Activated CD4-positive, alpha-beta T cell treated with anti-CD3 and anti-CD28 coated beads for 48 hours (primary cell): Measurements from ENCODE around the gene RFX2.
"Not testable (repeated sequence)": the region's sequence is repeated elsewhere in the genome, so short reads cannot be mapped to it uniquely, and the experiment has no call there.

Experiments
- DNase-seq: peaks from one replicate; pipeline ENCODE4 v3.0.0-alpha.2; 2020

The RFX2 gene

GRCh38 chr19:6073858-6074708, 36.2 kb downstream of the RFX2 start:
- no peak for DNase-seq

DNA sequence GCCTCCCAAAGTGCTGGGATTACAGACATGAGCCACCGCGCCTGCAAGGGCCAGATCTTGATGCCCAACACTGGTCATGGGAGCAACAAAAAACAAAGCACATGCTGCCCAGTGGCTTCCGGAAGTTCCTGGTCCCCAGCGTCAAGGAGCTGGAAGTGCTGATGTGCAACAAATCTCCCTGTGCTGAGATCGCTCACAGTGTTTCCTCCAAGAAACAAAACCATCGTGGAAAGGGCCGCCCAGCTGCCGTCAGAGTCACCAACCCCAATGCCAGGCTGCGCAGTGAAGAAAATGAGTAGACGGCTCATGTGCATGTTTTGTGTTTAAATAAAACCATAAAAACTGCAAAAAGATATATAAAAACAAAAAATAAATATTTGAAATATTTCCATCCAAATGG, 37.1 kb downstream of the RFX2 start:
- not testable (repeated sequence) for DNase-seq

- DNase-seq = no peak
Measured at GRCh38 chr19:6071875-6072274, 38.4 kb downstream of the RFX2 start.

GRCh38 chr19:6070720-6071485, 39.4 kb downstream of the RFX2 start:
- no peak for DNase-seq

- DNase-seq = no peak
Measured at GRCh38 chr19:6070207-6070681, 40.1 kb downstream of the RFX2 start.

DNA sequence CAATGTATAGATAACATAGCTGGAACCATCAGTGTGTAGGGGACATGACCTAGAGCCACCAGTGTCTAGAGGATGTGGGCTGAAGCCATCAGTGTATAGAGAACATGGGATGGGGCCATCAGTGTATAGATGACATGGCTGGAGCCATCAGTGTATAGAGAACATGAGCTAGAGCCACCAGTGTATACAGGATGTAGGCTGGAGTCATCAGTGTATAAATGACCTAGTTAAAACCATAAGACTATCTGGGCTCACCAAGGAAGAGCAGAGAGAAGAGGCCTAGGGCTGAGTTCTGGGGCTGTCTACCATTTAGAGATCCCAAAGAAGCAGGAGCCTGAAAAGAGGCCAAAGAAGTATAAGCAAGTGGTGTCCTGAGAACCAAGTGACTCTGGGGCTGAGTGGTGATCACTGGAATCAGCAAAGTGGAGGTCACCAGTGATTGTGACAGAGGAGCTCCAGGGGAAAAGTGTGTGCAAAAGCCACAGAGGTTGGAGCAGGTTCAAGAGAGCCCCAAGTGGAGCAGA, 41.0 kb downstream of the RFX2 start:
- DNase-seq = no peak

- DNase-seq = no peak
Measured at GRCh38 chr19:6068711-6069110, 41.6 kb downstream of the RFX2 start.

DNA sequence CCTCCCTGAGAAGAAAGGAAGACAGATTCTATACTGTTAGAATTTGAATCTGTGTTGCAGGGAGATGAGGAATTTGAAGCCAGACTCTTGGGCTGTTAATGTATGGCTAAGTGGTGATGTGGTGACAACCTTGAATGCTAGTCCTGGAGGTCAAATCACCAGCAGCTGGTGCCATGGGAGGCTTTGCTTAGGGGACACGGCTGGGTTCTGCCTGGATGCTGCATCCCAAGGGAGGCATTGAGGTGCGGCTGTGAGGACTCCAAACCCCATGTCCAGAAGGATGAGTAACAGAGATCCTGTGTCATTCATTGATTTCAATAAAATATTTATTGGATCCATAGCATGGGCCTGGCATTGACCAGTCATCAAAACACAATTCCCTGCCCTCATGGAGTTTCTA, 42.3 kb downstream of the RFX2 start:
- DNase-seq = no peak

DNA sequence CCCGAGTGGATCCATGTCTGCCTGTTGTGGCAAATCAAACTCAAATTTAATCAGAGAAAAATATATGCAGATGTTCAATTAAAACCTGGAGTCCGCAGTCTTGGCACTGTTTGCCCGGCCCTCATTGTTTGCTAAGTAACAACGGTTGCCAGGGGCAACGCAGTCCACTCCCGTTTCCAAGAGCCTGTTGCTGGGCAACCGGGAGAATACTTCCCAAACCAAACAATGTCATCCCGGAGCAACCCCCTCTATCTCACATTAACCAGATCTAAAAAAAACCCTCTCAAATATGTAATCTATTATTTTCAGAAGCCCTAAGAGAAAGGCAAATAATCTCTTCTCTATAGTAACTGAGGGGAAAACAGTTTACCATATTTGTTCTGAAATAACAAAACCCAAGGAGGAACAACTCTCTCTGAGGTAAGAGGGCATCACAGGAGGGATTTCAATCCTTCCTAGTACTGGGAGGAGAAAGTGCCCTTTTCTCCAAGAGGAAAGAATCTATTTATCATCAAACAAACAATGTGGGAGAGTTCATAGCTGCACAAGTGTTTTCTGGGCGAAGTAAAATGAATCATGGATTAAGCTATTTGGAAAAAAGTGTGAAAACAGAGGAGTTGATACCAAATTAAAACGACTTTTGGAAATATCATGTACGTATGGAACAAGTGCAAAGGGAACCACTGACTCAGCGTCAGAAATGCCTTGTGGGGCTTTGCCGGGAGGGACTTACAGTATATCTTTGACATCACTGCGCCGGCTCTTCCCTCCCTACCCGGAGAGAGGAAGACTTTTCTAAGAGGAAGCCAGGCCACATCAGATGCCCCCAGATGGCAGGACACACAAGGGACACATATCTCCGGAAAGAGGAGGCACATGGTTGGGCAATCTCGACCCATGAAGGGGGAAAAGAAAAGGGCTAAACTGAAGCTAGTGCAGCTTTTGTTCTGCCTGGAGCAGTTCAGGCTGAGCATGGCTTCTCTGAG, 43.3 kb downstream of the RFX2 start:
- DNase-seq = no peak

GRCh38 chr19:6065685-6066374, 44.5 kb downstream of the RFX2 start:
- DNase-seq = peak; percentile 57

- no peak for DNase-seq
Measured at GRCh38 chr19:6064336-6065073, 45.8 kb downstream of the RFX2 start.

GRCh38 chr19:6063576-6064335, 46.5 kb downstream of the RFX2 start:
- no peak for DNase-seq

GRCh38 chr19:6062961-6063575, 47.2 kb downstream of the RFX2 start:
- no peak for DNase-seq

DNA sequence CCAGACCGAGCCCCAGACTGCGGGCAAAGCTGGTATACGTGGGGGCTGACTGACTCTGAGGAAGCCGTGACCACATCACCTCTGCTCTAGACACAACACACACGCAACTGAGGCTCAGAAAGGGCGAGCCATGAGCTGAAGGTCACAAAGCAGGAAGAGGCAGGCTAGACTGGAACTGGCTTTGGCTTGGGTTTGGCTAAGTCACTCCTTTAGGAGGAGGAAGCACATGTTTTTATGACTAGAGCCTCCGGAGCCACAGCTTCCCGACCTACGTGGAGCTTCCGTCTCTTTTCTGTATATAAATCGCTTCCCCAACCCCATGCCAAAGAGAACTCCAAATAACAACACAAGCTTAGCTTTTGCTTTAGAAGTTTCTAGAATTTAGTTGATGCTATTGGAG, 48.0 kb downstream of the RFX2 start:
- DNase-seq = peak; percentile 41

DNA sequence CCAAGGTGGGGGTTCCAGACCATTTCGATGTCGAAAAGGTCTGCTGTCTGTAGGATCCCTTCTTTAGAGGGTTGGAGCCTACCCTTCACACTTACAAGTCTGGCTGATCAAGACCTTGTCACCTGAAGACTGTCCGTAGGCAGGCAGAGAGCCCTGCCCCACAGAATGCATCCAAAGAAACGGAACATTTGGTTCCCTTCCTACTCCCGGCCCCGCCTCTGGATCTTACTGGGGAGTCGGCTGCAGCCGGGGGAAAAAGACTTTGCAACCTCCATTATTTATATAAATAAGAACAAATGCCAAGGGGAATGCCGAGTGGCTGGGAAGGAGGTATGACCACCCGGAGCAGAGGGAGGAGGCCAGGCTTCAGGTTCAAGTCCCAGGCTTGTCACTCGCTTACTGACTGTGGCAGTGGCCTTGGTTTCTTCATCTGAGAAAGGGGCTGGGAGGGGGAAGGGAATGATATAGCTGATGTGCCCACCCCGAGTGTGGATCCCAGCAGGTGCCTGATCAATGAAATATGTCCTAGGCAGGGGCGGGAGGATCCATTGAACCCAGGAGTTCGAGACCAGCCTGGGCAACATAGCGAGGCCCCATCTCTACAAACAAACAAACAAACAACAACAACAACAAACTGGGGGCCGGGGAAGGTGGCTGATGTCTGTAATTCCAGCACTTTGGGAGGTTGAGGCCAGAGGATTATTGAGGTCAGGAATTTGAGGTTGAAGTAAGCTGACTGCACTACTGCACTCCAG, 48.7 kb downstream of the RFX2 start:
- no peak for DNase-seq

GRCh38 chr19:6060600-6061375, 49.5 kb downstream of the RFX2 start:
- peak; percentile 50 for DNase-seq

DNA sequence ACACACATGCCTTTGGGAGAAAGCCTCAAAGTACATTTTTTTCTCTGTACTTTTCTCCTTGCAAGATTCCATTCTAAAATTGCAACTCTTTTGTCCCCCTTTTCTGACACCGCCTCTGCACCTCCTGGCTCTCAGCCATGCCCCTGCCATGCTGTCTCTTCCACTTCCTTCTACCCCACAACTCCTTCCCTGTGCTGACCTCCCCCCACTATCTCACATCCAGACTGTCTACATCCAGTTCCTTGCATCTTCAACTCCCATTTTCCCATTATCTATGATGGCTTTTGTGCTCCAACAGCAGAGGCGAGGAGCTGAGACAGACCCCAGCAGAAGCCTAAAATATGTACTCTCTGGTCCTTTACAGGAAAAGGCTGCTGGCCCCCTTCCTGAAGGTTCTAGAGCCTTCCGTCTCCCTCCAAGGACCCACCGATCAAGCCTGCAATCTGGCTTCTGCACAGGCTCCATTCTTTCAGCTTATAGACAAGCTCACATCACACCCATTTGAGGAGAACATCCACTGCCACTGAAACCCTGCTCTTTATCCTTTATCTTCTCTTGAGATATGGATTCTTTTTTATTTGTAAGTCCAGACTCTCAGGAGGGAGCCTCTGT, 50.2 kb downstream of the RFX2 start:
- no peak for DNase-seq

DNA sequence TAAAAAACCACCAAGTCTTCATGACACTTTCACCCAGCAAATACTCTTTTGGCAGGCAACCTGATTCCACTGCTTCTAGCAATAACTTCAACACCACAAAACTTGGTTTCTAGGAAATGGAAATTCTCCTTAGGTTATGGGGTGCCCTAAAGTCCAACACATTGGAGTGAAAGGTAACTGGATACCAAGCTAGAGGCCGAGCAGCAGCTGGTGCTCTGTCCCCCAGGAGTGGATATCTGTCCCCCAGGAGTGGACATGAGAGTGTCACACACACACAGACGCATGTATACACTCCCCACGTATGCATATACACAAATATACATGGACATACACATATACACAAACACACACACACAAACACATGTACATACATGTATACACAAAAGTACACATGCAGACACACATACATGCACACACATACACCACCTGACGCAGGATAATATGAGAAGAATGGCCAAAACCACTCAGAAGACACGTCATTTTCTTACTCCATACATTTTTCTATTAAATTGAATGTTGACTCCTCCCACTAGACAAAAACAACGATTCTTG, 50.8 kb downstream of the RFX2 start:
- no peak for DNase-seq
